HEK293 (cell line): ENCODE results near the gene FAM167B.

ENCODE experiments used
- CTCF ChIA-PET: fragments of 350-600 bp; formaldehyde crosslinking; extraction: SDS; loops from one replicate; lab custom pipeline; 2021; ENCODE audit warnings: antibody characterized with exemption; lab: Yijun Ruan, JAX
- POLR2A ChIA-PET: fragments of 300-600 bp; formaldehyde crosslinking; extraction: SDS; loops from one replicate; lab custom pipeline; 2020; ENCODE audit warnings: antibody characterized with exemption, inconsistent platforms; lab: Yijun Ruan, JAX
- H3K27ac ChIP-seq: fragments of 200-500 bp; sonication (Bioruptor generic); 2 replicates; pipeline ENCODE4 v1.5.1; 2014; ENCODE audit warnings: low read depth, low read length, control low read depth, inconsistent platforms; ENCODE audit errors: extremely low read depth
- H3K36me3 ChIP-seq, 2 experiments: fragments of 200-500 bp in 1 of 2; sonication (Bioruptor generic) in 1 of 2; 1 replicate in 1 of 2; 2 replicates in 1 of 2; pipeline ENCODE4 v1.5.1; 2014 to 2017; ENCODE audit warnings: inconsistent platforms in 2 of 2, low read length in 2 of 2; ENCODE audit not compliant: control insufficient read depth in 2 of 2, insufficient read depth in 1 of 2
- H3K4me1 ChIP-seq: fragments of 200-500 bp; sonication (Bioruptor generic); 2 replicates; pipeline ENCODE4 v1.5.1; 2014; ENCODE audit warnings: mild to moderate bottlenecking, low read length, inconsistent platforms; ENCODE audit not compliant: control insufficient read depth, insufficient read depth
- H3K4me3 ChIP-seq: 2 replicates; pipeline ENCODE4 v1.5.1; 2011; ENCODE audit warnings: low read depth, mild to moderate bottlenecking, control low read depth, low read length, moderate library complexity
- H3K9me3 ChIP-seq: fragments of 200-500 bp; sonication (Bioruptor generic); 2 replicates; pipeline ENCODE4 v1.5.1; 2014; ENCODE audit warnings: low read depth, low read length, inconsistent platforms; ENCODE audit not compliant: control insufficient read depth, insufficient read depth
- BCL6B ChIP-seq: fragments of 450-650 bp; formaldehyde crosslinking; IDR thresholded peaks from 2 replicates; pipeline ENCODE4 v1.5.1; 2017; ENCODE audit warnings: missing biosample characterization, missing genetic modification characterization
- SCRT2 ChIP-seq: fragments of 450-650 bp; formaldehyde crosslinking; IDR thresholded peaks from 2 replicates; pipeline ENCODE4 v1.5.1; 2016; ENCODE audit warnings: missing biosample characterization, missing genetic modification characterization
- SP7 ChIP-seq: fragments of 450-650 bp; formaldehyde crosslinking; IDR thresholded peaks from 2 replicates; pipeline ENCODE4 v1.5.1; 2016; ENCODE audit warnings: missing biosample characterization, missing genetic modification characterization
- TCF7L2 ChIP-seq: IDR thresholded peaks from 2 replicates; pipeline ENCODE4 v1.6.1; 2011; ENCODE audit warnings: low read depth, mild to moderate bottlenecking, inconsistent platforms, low read length, moderate library complexity, borderline replicate concordance
- ZBTB1 ChIP-seq: fragments of 450-650 bp; formaldehyde crosslinking; IDR thresholded peaks from 2 replicates; pipeline ENCODE4 v1.5.1; 2016; ENCODE audit warnings: missing biosample characterization, missing genetic modification characterization
- ZBTB7A ChIP-seq: fragments of 450-650 bp; formaldehyde crosslinking; IDR thresholded peaks from 2 replicates; pipeline ENCODE4 v1.5.1; 2016; ENCODE audit warnings: low read depth, missing biosample characterization, missing genetic modification characterization
- ZBTB8A ChIP-seq: fragments of 450-650 bp; formaldehyde crosslinking; IDR thresholded peaks from 2 replicates; pipeline ENCODE4 v1.5.1; 2016; ENCODE audit warnings: missing biosample characterization, missing genetic modification characterization
- ZFP41 ChIP-seq: fragments of 450-650 bp; formaldehyde crosslinking; IDR thresholded peaks from 2 replicates; pipeline ENCODE4 v1.5.1; 2016; ENCODE audit warnings: missing biosample characterization, missing genetic modification characterization, borderline replicate concordance
- ZNF114 ChIP-seq: fragments of 450-650 bp; formaldehyde crosslinking; IDR thresholded peaks from 2 replicates; pipeline ENCODE4 v1.5.0; 2017; ENCODE audit warnings: missing biosample characterization, missing genetic modification characterization
- ZNF169 ChIP-seq: fragments of 450-650 bp; formaldehyde crosslinking; IDR thresholded peaks from 2 replicates; pipeline ENCODE4 v1.5.1; 2016; ENCODE audit warnings: missing biosample characterization, missing genetic modification characterization
- ZNF292 ChIP-seq: fragments of 450-650 bp; formaldehyde crosslinking; IDR thresholded peaks from 2 replicates; pipeline ENCODE4 v1.5.1; 2016; ENCODE audit warnings: low read depth, missing biosample characterization, missing genetic modification characterization, borderline replicate concordance
- ZNF302 ChIP-seq: fragments of 450-650 bp; formaldehyde crosslinking; IDR thresholded peaks from 2 replicates; pipeline ENCODE4 v1.5.1; 2016; ENCODE audit warnings: missing biosample characterization, missing genetic modification characterization, low read depth
- ZNF335 ChIP-seq: fragments of 450-650 bp; formaldehyde crosslinking; conservative IDR thresholded peaks from 2 replicates; pipeline ENCODE4 v1.5.1; 2016; ENCODE audit warnings: missing biosample characterization, missing genetic modification characterization
- ZNF398 ChIP-seq: fragments of 450-650 bp; formaldehyde crosslinking; IDR thresholded peaks from 2 replicates; pipeline ENCODE4 v1.5.1; 2017; ENCODE audit warnings: missing biosample characterization, missing genetic modification characterization
- ZNF433 ChIP-seq: fragments of 450-650 bp; formaldehyde crosslinking; IDR thresholded peaks from 2 replicates; pipeline ENCODE4 v1.5.1; 2016; ENCODE audit warnings: missing biosample characterization, missing genetic modification characterization, low read depth
- ZNF449 ChIP-seq: fragments of 450-650 bp; formaldehyde crosslinking; IDR thresholded peaks from 2 replicates; pipeline ENCODE4 v1.5.1; 2017; ENCODE audit warnings: missing biosample characterization, mild to moderate bottlenecking, missing genetic modification characterization, moderate library complexity
- ZNF510 ChIP-seq: fragments of 450-650 bp; formaldehyde crosslinking; IDR thresholded peaks from 2 replicates; pipeline ENCODE4 v1.5.1; 2018; ENCODE audit warnings: mild to moderate bottlenecking, missing genetic modification characterization, missing biosample characterization; ENCODE audit not compliant: insufficient replicate concordance
- ZNF548 ChIP-seq: fragments of 450-650 bp; formaldehyde crosslinking; IDR thresholded peaks from 2 replicates; pipeline ENCODE4 v1.5.1; 2016; ENCODE audit warnings: missing biosample characterization, missing genetic modification characterization
- ZNF571 ChIP-seq: fragments of 450-650 bp; formaldehyde crosslinking; IDR thresholded peaks from 2 replicates; pipeline ENCODE4 v1.5.0; 2017; ENCODE audit warnings: missing biosample characterization, missing genetic modification characterization
- ZNF580 ChIP-seq: fragments of 450-650 bp; formaldehyde crosslinking; IDR thresholded peaks from 2 replicates; pipeline ENCODE4 v1.5.1; 2016; ENCODE audit warnings: missing biosample characterization, missing genetic modification characterization
- ZNF623 ChIP-seq: fragments of 450-650 bp; formaldehyde crosslinking; IDR thresholded peaks from 2 replicates; pipeline ENCODE4 v1.5.1; 2016; ENCODE audit warnings: missing biosample characterization, missing genetic modification characterization
- ZNF692 ChIP-seq: fragments of 450-650 bp; formaldehyde crosslinking; IDR thresholded peaks from 2 replicates; pipeline ENCODE4 v1.5.1; 2016; ENCODE audit warnings: missing biosample characterization, missing genetic modification characterization
- ZNF747 ChIP-seq: fragments of 450-650 bp; formaldehyde crosslinking; IDR thresholded peaks from 2 replicates; pipeline ENCODE4 v1.5.1; 2016; ENCODE audit warnings: missing biosample characterization, missing genetic modification characterization
- ZNF830 ChIP-seq: fragments of 450-650 bp; IDR thresholded peaks from 2 replicates; pipeline ENCODE4 v1.5.0; 2018; ENCODE audit warnings: missing biosample characterization, missing genetic modification characterization, low read depth, mild to moderate bottlenecking, moderate library complexity
- ZXDB ChIP-seq: fragments of 450-650 bp; formaldehyde crosslinking; IDR thresholded peaks from 2 replicates; pipeline ENCODE4 v1.5.1; 2016; ENCODE audit warnings: missing biosample characterization, missing genetic modification characterization

FAM167B gene

GRCh38 chr1:32263744-32264143 lies 16.7 kb downstream of the FAM167B start (continued):
- no peak for TF ChIP-seq BCL6B (tag by site-specific recombination)
- no peak for TF ChIP-seq ZNF510
- no peak for TF ChIP-seq ZBTB8A (tag by site-specific recombination)
- no peak for TF ChIP-seq ZNF830 (tag by site-specific recombination)
- no peak for TF ChIP-seq ZNF335

GRCh38 chr1:32265846-32266245 lies 18.8 kb downstream of the FAM167B start:
- Histone ChIP-seq H3K36me3 (no peaks in the 10 kb centered on the region), H3K4me3 (no peak overlapping the region), H3K4me1 (no peaks in the 10 kb centered on the region), H3K9me3 (no peaks in the 10 kb centered on the region), H3K27ac (no peak overlapping the region)
- ChIA-PET CTCF (no interaction called here), POLR2A (interaction anchor here (0.7 kb wide), 1 partner anchor 8 kb away, joined by 5 read pairs; no protein-coding TSS in a partner anchor)
- TF ChIP-seq ZNF692 (tag by site-specific recombination) (no peak), ZNF548 (tag by site-specific recombination) (no peak), ZNF114 (no peak), ZNF169 (tag by site-specific recombination) (no peak)

GRCh38 chr1:32266921-32267591 lies 20.0 kb downstream of the FAM167B start:
- H3K27ac ChIP-seq = no peak overlapping the region
- H3K36me3 ChIP-seq = no peaks in the 10 kb centered on the region
- H3K4me3 ChIP-seq = no peak overlapping the region
- ChIA-PET POLR2A (no interaction called here), CTCF (no interaction called here)
- no peaks in the 10 kb centered on the region for H3K4me1 ChIP-seq
- no peak for TF ChIP-seq ZNF292 (tag by site-specific recombination)
- TF ChIP-seq ZBTB1 (tag by site-specific recombination) = no peak
- TF ChIP-seq SCRT2 (tag by site-specific recombination) = no peak
- no peak for TF ChIP-seq ZXDB (tag by site-specific recombination)
- TF ChIP-seq ZNF580 (tag by site-specific recombination) = no peak
- TF ChIP-seq SP7 (tag by site-specific recombination) = no peak
- no peak for TF ChIP-seq TCF7L2
- no peak for TF ChIP-seq ZNF623 (tag by site-specific recombination)
- TF ChIP-seq ZNF302 (tag by site-specific recombination) = no peak
- H3K9me3 ChIP-seq = no peaks in the 10 kb centered on the region

- ChIA-PET POLR2A (interaction anchor here (0.6 kb wide), 2 partner anchors 24 to 538 kb away, joined by 4 read pairs; no protein-coding TSS in a partner anchor), CTCF (interaction anchor here (0.6 to 0.7 kb wide), 2 partner anchors 39 to 55 kb away, joined by 3 to 5 read pairs; no protein-coding TSS in a partner anchor)
- Histone ChIP-seq H3K27ac (no peak overlapping the region), H3K4me1 (no peaks in the 10 kb centered on the region; the same call in 1 of the 2 replicates), H3K36me3 (no peaks in the 10 kb centered on the region), H3K9me3 (no peaks in the 10 kb centered on the region), H3K4me3 (no peak overlapping the region)
- TF ChIP-seq ZNF398 (no peak), ZNF747 (tag by site-specific recombination) (no peak), ZNF433 (tag by site-specific recombination) (no peak), ZNF571 (tag by site-specific recombination) (no peak), ZBTB7A (no peak), ZFP41 (tag by site-specific recombination) (no peak), ZNF449 (tag by site-specific recombination) (no peak)
Measured at GRCh38 chr1:32269744-32270143, 22.7 kb downstream of the FAM167B start.
